Neural cell (in vitro differentiated cells): ENCODE data around the gene MOBP.

ENCODE experiments used
- EP300 ChIP-seq: fragments of 450-650 bp; conservative IDR thresholded peaks from 2 replicates; pipeline ENCODE4 v1.6.1; 2014; ENCODE audit warnings: antibody characterized with exemption, mild to moderate bottlenecking, moderate library complexity; ENCODE audit not compliant: poor library complexity, severe bottlenecking
- EZH2 ChIP-seq: fragments of 200-600, 300-800 bp; shearing (Covaris generic), sonication (generic); IDR thresholded peaks from 2 replicates; pipeline ENCODE4 v1.6.1; 2014; ENCODE audit warnings: antibody characterized with exemption, low read length, borderline replicate concordance, mild to moderate bottlenecking; ENCODE audit not compliant: insufficient read depth, poor library complexity, severe bottlenecking
- POLR2AphosphoS5 ChIP-seq: IDR thresholded peaks from 2 replicates; pipeline ENCODE4 v1.6.1; 2012
- RAD21 ChIP-seq: fragments of 450-650 bp; conservative IDR thresholded peaks from 2 replicates; pipeline ENCODE4 v1.6.1; 2014; ENCODE audit warnings: antibody characterized with exemption, mild to moderate bottlenecking, moderate library complexity
- SMC3 ChIP-seq: fragments of 450-650 bp; conservative IDR thresholded peaks from 2 replicates; pipeline ENCODE4 v1.6.1; 2014; ENCODE audit warnings: antibody characterized with exemption, mild to moderate bottlenecking, moderate library complexity; ENCODE audit not compliant: poor library complexity
- TAF1 ChIP-seq: IDR thresholded peaks from 2 replicates; pipeline ENCODE4 v1.6.1; 2012; ENCODE audit warnings: low read depth
- TF ChIP-seq, protein P1 (sequence below): fragments of 450-650 bp; IDR thresholded peaks from 2 replicates; pipeline ENCODE4 v1.5.1; 2014; ENCODE audit warnings: antibody characterized with exemption, mild to moderate bottlenecking, moderate library complexity; ENCODE audit not compliant: poor library complexity, severe bottlenecking
- TF ChIP-seq, protein P2 (sequence below): IDR thresholded peaks from 2 replicates; pipeline ENCODE4 v1.6.1; 2012; ENCODE audit warnings: borderline replicate concordance

GRCh38 chr3:39541442-39541841, 74.0 kb downstream of the MOBP start:
- TF ChIP-seq, protein P1, sequence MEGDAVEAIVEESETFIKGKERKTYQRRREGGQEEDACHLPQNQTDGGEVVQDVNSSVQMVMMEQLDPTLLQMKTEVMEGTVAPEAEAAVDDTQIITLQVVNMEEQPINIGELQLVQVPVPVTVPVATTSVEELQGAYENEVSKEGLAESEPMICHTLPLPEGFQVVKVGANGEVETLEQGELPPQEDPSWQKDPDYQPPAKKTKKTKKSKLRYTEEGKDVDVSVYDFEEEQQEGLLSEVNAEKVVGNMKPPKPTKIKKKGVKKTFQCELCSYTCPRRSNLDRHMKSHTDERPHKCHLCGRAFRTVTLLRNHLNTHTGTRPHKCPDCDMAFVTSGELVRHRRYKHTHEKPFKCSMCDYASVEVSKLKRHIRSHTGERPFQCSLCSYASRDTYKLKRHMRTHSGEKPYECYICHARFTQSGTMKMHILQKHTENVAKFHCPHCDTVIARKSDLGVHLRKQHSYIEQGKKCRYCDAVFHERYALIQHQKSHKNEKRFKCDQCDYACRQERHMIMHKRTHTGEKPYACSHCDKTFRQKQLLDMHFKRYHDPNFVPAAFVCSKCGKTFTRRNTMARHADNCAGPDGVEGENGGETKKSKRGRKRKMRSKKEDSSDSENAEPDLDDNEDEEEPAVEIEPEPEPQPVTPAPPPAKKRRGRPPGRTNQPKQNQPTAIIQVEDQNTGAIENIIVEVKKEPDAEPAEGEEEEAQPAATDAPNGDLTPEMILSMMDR, result no peak
- TF ChIP-seq EZH2 (no peak), POLR2AphosphoS5 (no peak), TAF1 (no peak), EP300 (no peak), SMC3 (no peak), RAD21 (no peak)
- TF ChIP-seq, protein P2, sequence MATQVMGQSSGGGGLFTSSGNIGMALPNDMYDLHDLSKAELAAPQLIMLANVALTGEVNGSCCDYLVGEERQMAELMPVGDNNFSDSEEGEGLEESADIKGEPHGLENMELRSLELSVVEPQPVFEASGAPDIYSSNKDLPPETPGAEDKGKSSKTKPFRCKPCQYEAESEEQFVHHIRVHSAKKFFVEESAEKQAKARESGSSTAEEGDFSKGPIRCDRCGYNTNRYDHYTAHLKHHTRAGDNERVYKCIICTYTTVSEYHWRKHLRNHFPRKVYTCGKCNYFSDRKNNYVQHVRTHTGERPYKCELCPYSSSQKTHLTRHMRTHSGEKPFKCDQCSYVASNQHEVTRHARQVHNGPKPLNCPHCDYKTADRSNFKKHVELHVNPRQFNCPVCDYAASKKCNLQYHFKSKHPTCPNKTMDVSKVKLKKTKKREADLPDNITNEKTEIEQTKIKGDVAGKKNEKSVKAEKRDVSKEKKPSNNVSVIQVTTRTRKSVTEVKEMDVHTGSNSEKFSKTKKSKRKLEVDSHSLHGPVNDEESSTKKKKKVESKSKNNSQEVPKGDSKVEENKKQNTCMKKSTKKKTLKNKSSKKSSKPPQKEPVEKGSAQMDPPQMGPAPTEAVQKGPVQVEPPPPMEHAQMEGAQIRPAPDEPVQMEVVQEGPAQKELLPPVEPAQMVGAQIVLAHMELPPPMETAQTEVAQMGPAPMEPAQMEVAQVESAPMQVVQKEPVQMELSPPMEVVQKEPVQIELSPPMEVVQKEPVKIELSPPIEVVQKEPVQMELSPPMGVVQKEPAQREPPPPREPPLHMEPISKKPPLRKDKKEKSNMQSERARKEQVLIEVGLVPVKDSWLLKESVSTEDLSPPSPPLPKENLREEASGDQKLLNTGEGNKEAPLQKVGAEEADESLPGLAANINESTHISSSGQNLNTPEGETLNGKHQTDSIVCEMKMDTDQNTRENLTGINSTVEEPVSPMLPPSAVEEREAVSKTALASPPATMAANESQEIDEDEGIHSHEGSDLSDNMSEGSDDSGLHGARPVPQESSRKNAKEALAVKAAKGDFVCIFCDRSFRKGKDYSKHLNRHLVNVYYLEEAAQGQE, result no peak
